ENCODE data around the gene MED12L. TPM values are rescaled to one million over a fixed set of nuclear protein-coding genes. Genes with fewer than 3 reads are reported as not detected.

The MED12L gene
- total RNA-seq, 1 donor from 2014 or later = 0.48 TPM

DNA sequence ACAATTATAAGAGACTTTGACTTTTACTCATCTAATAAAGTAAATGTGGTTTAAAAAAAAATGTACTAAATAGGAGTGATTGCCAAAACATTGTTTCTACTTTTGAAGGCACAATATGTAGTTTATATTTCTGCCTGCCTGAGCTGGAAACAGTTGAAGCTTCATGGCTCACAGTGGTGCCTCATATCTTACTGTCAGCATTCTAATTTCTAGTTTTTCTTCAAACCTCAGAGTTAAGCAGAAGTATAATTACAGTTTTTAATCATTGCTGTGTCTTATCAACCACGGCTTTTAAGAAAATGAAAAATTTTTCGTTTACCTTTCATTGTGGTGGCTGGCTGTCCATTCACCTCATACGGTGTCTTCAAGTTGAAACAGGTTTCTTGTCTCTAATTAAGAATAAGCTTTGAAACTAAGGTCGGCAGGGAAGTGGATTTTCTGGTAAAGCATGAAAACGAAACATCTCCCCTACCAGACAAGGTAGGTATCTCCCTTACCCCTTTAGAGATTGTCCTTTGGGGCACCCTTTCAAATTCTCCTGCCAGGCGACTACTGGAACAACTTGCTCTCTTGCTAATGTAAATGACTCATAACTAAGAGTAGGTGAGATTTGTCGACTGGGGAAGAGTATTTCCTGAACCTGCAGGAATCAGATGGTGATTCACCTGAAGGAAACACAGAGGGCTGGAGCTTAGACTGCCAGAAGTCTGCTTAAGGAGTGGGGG, 231.0 kb downstream of the MED12L start, which contains the start of gene GPR87:
TSS of gene GPR87 (minus strand) at position 554 of the 725 bp plus-strand sequence. CDS start 16,720 bp downstream, outside the sequence.
- DNase-seq (ENCODE audit: low spot score) = no peak

DNA sequence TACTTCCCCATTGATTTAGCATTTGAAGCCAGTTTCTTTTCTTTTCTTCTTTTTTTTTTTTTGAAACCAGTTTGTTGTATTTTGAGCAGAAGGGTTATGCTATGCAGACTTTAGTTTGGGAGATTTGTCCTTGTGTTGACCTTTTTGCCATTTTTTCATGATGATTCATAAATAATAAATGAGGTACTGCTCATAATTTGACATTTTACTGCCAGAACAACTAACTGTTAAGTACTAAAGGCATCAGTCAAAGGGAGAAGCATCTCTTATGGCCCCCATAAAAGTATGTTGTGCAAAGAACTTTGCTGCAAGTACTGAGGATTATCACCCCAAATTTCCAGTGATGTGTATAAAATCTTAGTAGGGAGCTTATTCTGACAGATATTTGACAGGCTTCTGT, 232.8 kb downstream of the MED12L start:
- DNase-seq (ENCODE audit: low spot score) = no peak

DNA sequence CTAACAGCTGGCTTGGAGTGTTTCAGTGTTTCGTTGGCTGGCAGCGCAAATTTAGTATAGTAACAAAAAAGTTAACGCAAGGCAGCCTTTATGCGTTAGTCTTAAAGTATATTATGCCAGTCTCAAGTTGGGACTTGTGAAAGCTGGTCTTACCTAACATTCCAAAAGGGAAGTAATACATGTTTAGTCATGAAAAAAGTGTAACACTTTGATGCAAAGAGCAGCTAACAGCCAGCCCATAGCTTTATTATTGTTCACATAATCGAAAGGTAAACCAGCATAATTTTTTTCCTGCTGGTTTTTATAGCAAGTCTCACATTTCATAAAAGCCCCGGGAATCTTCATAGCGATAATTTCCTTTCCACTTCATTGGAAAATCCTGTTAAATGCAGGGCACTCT, 233.5 kb downstream of the MED12L start:
- no peak for DNase-seq (ENCODE audit: low spot score)

DNA sequence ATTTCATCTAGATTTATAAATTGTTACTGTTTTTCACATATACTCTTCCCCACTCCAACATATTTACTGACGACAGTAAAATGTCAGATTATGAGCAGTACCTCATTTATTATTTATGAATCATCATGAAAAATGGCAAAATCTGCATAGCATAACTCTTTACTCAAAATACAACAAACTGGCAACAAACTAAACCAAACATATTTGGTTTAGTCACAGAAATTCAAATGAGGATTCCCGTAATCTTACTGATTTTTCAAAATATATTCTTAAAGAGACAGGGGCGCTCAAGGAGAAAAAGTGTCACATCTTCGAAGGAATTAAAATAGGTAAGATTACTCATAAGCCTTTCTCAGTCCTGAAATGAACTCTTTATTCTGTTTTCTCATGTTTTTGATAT, 234.2 kb downstream of the MED12L start:
- DNase-seq (ENCODE audit: low spot score) = no peak

DNA sequence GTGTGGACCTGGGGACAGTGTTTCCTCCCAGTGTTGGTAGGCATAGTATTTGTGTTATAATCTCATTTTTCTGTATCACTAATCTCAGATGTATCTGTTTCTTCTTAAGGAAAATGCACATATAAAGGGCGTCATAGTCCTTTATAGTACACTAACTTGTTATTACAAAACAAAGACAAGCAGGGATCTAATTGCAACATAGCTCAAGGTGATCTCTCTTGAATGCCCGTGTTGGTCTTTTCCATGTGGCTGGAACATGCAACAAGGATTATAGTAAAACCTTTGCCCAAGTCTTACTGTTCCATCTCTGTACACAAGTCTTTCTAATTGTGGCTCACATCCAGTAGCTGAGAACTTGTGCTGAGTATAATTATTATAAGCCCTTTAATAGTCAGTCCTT, 234.7 kb downstream of the MED12L start:
- DNase-seq (ENCODE audit: low spot score) = no peak

DNA sequence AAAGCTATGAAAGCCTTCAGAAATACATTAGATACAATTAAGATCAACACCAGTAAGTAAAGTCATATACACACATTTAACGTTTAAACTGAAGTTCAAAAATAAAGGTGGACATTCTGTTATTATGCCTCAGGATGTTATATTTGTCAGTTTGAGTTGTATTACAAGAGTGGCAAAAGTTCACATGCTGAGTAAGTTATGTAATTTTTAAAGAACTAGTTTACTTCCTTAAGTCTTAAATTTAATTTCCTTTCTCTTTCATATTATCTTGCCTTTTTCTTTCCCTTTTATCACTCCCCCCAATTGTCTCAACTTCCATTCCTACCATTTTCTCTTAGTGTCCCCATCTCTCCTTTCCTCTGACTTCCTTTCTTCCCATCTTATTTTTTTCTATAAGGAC, 236.1 kb downstream of the MED12L start:
- no peak for DNase-seq (ENCODE audit: low spot score)

DNA sequence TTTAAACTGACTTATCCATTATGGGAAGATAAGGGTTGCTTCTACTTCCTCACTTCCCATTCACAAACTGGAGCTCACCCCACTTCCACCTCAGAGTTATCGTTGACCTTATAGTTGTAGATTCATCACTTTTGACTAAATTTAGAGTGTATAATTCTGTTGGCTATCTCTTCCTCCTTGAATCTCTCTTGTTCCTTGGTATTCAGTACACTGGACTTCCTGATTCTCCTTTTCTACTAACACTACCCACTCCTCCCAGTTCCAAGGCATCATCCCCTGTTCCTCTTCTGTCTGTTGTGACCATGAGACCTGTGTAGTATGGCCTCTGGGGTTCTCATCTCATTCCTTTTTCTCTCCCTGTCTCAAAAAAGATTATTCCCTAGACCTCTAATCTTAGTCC, 237.0 kb downstream of the MED12L start:
- DNase-seq (ENCODE audit: low spot score) = no peak

DNA sequence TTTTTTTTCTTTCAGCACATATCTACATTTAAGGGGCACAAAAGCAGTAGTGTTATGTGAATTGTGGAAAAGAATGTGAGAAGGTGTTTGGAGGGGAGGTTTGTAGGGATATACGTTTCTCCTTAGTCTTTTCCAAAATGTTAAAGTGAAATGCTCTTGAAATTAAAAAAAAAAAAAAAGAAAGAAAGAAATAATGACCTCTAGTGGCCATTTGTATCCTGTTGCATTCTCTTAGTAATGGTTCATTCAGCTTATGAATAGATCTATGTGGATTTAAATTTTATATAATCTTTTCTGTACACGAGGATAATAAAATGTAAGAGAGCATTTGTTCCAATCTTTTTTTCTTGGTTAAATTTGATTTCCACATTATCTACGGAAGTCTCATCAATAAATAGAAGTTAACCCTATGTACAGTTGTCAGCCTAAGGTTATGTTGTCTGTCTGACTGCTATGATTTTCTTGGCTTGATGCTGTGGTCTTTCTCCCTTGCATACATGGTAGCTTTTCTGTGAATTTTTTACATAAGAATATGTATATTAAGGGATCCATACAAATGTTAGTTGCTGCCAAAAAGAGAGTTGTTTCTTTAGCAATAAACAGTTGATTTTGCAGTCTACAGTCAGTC, 242.2 kb downstream of the MED12L start:
- no peak for DNase-seq (ENCODE audit: low spot score)

DNA sequence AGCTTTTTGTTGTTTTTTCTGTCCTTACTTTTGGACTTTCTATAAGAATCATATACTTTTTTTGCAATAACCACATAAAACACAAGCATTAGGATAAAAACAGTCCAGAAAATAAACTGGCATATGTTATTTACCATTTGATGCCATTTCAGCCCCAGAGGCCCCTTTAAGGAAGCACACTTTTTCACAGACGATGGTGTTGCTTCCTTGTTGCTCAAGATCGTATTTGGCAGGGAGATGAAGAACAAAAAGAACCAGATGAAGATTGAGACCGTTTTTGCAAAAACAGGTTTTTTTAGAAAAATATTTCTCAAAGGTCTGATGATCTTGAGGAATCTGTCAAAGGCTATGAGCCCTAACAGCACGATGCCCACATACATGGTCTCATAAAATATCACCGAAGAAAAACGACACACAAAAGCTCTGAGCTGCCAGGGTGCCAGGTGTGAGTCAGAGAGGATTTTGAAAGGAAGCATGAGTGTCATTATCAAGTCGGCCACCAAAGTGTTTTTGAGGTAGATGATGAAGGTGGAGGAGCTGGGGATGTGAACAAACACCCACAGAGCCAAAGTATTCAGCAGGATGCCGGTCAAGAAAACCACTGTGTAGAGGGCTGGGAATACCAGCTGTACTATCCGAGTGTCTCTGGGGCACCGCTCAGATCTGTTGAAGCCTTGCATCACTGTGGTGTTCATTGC, 243.0 kb downstream of the MED12L start:
- no peak for DNase-seq (ENCODE audit: low spot score)

DNA sequence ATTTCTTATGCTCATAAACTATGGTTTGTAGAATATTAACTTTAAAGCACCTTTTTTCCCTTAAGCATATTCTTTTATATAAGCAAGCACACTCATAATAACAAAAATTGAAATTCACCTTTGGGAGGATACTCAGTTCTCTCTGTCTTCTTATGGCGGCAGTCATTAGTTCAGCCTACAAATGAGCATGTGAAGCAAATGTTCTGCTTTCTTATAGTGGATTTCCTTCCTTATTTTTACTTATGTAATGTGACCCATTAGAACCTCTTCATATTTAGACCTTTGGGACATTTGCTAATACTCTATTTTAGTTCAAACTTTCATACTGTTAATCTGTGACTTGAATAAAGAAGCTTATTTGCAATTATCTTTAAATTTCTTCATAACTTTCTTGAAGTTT, 243.9 kb downstream of the MED12L start, which contains the start of gene P2RY13:
TSS of gene P2RY13 (minus strand) at position 187 of the 400 bp plus-strand sequence. CDS start at position 166, 21 bp downstream.
- no peak for DNase-seq (ENCODE audit: low spot score)

DNA sequence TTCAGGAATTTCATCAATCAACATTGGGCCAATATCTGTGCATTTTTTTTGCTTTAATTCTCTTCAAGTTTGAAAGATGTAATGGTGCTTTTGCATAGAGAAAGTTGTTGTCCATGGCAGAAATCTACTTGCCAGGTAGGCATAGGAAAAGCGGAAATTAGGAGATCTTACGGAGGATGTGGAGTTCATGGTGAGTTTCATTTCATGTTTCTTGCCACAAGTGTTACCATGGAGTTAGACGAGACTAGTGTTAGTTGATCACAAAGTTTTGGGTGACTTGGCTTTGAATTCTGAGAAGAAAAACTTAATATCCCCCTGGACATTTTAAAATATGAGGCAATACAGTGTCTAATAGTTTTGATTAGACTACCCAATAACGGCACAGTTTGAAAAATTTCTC, 244.9 kb downstream of the MED12L start:
- DNase-seq (ENCODE audit: low spot score) = no peak

DNA sequence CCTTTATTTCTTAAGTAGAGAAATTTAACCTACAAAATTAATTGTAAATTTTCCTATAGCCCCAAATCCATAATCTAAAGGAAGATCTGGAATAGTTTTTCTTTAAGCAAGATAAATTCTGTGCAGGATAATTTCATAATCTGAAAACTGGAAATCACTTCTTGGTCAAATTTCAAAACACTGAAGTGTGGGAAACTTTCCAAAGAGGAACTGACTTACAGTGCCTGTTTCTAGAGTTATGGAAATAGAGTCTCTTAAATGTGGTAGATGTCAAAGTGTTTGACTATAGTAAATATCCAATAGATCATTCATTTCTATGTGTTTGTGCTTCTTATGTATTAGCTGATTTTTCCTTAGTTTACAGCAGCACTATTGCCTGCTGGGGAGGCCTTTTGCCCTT, 245.4 kb downstream of the MED12L start:
- no peak for DNase-seq (ENCODE audit: low spot score)

DNA sequence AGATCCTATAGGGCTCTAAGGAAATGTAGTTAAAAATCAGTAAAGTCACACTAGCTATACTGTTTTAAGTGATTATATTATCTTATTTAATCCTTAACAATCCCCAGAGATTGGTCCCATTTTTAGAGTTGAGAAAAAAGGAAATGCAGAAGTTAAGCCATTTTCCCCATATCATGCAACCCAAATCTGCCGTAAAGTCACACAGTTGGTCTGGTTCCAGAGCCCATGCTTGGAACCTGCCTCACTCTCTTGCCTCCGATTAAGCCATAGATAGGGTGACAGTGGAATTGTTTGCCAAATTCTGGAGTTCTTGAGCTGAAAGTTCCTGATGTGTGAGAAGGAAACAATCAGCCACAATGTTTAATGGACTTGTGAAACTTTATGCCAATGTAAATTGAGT, 246.2 kb downstream of the MED12L start:
- DNase-seq (ENCODE audit: low spot score) = no peak

DNA sequence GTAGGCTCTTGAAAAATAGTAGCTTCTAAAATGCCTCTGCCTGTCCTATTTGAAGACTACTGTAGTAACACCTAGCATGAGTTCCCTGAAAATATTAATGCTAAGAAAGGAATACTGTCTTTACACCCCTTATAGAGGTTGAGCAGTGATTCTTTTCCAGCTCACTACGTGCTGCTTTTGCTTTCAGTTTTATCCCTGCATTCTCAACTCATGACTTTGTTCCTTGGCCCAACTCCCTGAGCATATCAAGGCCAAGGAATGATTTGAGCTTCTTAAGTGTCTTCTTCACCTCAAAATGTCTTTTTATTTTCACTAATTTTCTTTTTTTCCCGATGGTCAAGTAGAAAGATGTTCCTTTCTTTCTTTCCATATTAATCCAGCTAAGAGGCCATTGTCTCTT, 260.4 kb downstream of the MED12L start:
- DNase-seq (ENCODE audit: low spot score) = no peak

DNA sequence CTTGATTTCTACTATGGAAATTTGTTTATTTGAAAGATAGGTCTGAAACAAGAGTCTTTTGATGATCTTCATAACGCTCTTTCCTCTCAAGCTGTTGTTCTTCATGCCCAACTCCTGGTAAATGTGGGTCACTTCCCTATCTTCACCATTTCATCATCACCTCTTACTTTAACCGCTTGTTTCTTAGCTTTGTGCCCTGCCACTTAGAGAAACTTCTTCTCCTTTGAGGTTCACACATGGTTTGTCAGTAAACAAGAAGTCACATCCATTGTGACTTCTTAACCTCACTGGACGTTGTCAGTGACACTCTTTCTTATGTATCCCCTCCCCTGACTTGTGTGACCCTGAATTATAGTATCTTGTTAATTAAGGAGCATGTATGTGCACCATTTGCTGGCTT, 260.8 kb downstream of the MED12L start:
- no peak for DNase-seq (ENCODE audit: low spot score)

DNA sequence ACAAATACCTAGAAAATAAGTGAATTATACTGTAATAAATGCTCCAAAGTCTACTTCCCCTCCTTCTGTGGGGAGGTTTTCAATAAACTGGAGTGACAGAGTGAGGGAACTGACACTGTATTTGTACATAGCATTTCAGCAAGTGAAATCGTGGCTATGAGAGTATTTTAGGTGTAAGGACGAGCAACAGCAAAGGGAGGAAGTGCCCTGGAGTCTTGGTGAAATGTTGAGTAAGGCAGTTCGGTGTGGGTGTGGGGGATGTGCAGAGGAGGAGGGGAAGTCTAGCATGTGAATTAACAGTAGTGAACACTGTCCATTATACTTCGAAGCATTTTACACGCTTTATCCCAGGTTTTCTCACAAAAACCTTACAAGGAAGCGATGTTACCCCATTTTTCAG, 262.0 kb downstream of the MED12L start:
- no peak for DNase-seq (ENCODE audit: low spot score)

DNA sequence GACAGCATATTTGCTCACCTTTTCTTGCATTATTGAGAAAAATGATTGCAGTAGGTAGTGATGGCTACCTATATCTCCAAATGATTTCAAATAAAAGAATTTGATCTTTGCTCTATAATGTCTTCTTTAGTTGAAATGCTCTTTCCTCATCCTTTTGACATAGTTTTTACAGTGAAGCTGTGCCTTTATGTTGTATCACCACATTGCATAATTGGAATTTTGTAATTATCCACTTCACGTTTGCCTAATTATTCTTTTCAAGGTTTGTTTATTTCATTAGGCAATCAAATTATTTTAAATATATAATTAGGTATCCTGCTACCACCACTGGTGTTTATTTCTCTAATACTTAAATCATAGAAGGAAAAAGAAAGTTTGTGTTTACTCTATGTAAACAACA, 265.2 kb downstream of the MED12L start:
- DNase-seq (ENCODE audit: low spot score) = no peak

DNA sequence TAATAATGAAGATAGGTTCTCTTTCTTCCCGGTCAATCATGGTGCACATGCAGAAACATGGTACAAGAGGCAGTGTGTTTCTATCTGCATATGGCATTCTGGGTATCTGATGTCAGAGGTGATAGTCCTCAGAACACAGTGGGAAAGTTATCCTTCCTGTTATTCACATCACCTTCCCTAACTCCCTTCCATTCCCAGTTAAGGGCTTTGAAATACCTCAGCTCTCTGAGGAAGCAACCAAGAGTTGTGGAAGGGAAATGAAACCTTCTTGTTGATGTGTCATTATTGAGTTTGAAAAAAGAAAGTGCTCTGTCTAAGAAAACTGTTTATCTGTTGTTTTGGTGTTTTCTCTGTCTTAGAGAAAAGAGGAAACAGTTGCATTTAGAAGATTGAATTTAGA, 265.8 kb downstream of the MED12L start:
- DNase-seq (ENCODE audit: low spot score) = no peak

DNA sequence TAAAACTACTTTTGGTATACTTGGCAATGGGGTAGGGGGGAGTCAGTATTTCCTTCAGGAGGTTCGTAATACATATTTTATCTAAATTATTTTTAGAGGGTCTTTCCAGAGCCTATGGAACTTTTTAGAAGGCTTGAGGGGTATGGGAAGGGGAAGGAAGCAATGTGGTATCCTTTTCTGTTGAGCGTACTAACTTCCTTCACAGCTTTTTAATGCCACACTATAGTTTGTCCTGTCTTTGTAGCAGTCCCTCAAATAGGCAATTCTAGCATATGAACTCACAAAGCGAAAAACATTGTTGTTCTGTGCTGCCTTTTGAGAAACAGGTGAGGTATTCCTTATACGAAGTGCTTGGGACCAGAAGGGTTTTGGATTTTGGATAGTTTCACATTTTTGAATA, 266.2 kb downstream of the MED12L start:
- no peak for DNase-seq (ENCODE audit: low spot score)

DNA sequence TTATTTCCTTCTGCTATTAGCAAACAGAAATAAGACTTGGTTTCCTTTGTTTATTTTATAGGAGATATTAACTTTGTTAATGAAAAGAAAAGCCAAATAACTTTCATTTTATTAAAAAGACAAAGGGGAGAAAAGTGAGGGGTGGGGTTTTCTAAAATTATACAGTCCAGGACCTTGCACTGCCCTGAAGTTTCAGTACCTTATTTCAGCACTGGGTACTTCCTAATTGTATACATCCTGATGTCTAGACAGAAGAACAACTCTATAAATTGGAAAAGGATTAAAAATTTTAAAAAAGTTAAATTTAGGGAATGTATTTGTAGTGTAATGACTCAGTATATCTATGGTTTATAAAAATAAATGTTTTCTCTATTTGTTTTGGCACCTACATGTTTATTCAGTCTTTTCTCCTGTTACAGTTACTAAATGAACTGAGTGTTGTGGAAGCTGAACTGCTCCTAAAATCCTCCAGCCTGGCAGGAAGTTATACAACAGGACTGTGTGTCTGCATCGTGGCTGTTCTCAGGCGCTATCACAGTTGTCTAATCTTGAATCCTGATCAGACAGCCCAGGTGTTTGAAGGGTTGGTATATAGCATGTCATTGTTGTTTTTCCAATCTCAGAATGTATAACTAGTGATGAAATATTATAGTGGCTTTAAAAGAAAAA, 271.5 kb downstream of the MED12L start:
- no peak for DNase-seq (ENCODE audit: low spot score)

DNA sequence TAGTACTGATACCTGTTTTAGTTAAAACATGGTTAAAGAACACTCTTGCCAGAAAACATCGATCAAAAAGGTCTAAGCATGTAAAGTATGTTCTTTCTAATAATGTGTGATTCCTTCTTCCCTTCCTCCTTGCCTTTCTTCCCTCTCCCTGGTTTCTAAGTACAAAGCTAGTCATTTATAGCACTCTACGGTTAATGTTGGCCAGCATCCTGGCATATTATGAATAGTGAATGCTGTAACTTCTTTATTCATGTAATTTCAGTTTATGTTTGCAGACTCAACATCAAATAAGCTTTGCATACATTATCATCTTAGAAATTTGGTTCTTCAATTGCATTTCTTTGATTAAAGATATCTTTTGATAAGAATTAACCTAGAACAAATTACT, 272.0 kb downstream of the MED12L start:
- no peak for DNase-seq (ENCODE audit: low spot score)

DNA sequence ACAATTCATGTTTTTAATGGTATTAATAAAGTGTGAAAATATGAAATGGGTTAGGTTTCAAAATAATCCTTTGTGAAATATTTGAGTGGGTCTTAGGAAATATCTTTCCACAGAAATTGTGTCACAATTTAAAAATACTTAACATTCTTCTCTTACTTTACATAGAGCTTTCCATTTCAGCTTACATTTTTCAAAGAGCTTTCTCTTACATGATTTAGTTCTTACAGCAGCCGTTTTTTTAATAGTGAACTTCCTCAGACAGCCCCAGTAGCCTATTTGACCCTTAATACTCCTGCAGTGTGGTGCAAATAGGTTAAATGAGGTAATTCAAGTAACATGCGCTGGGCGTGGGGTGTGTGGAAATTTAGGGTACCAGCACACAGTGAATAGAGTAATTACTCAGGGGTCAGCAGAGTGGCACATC, 277.3 kb downstream of the MED12L start:
- no peak for DNase-seq (ENCODE audit: low spot score)
